Right renal cortex interstitium (tissue), 3 donors: Measurements from ENCODE around the gene GCNT4. TPM values are rescaled to one million over a fixed set of nuclear protein-coding genes. Genes with fewer than 3 reads are reported as not detected.

ENCODE experiments used
- DNase-seq, 3 donors: peaks; one replicate each; pipeline ENCODE4 v3.0.0-alpha.2; 2013; ENCODE audit warnings: low read depth in 3 of 3, low spot score in 2 of 3
- polyA plus RNA-seq, 3 donors: library from polyadenylated mRNA; unstranded; fragments of 120-200 nt; gene quantifications; one replicate each; pipeline ENCODE4 v1.2.1, GENCODE V29; 2013; ENCODE audit not compliant: insufficient read length in 3 of 3

GCNT4 gene
- polyA plus RNA-seq, 3 donors = 13.3 to 17.6 (median 16.6) TPM

- no peak for DNase-seq
These were observed 33.4 kb downstream of the GCNT4 start for GRCh38 chr5:75018805-75019587.

- no peak for DNase-seq
These were observed 34.4 kb downstream of the GCNT4 start for GRCh38 chr5:75017971-75018370.

GRCh38 chr5:75016896-75017295, 35.5 kb downstream of the GCNT4 start:
- DNase-seq = no peak

DNA sequence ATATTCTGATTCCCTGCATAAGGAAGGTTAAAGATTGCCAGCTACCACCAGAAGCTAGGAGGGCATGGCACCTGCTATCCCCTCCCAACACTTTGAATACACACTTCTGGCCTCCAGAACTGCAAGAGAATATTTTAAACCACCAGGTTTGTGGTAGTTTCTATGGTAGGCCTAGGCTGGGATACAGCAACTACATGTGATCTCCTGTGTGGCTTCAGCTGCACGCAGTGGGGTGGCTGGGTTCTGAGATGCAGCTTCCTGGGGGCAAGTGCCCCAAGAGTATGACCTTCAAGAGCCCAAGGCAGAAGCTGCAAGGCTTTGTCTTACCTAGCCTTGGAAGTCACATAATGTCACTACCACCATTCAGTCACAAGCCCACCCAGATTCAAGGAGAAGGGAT, 39.6 kb downstream of the GCNT4 start:
- no peak for DNase-seq

- no peak for DNase-seq
These were observed 41.5 kb downstream of the GCNT4 start for GRCh38 chr5:75010838-75011237.

DNA sequence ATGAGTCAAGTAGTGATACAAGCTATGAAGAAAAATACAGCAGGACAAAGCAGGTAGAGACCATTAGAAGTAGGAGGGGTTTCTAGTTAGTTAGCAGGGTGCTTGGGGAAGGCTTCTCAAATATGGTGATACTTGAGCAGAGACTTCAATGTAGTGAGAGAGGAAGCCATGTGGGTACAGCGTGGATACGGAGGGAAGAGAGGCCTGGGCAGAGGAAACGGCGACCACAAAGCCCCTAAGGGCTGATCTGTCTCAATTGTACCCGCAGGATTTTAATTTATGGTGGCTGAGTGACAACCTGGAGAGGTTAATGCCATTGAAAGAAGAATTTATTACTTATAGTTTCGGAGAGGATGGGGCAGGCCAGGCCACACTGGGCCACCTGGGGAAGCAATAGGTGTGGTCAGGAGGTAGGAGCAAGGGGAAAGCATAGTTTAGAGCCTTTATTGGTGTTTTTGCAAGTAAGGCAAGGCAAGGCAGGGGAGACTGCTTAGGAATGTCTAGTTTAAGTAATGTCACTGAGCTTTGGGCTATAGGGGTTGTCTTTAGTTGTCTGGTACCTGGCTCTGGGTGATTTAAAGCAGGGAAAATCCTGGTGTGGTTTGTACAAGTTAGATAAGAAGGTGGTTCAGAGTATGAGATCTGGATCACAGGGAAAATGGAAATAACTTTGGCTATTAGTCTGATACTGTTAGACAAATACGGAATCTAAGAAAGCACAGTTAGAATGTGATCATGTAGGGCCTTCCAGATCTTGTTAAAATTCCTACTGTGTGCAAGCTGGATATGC, 42.6 kb downstream of the GCNT4 start:
- no peak for DNase-seq

DNA sequence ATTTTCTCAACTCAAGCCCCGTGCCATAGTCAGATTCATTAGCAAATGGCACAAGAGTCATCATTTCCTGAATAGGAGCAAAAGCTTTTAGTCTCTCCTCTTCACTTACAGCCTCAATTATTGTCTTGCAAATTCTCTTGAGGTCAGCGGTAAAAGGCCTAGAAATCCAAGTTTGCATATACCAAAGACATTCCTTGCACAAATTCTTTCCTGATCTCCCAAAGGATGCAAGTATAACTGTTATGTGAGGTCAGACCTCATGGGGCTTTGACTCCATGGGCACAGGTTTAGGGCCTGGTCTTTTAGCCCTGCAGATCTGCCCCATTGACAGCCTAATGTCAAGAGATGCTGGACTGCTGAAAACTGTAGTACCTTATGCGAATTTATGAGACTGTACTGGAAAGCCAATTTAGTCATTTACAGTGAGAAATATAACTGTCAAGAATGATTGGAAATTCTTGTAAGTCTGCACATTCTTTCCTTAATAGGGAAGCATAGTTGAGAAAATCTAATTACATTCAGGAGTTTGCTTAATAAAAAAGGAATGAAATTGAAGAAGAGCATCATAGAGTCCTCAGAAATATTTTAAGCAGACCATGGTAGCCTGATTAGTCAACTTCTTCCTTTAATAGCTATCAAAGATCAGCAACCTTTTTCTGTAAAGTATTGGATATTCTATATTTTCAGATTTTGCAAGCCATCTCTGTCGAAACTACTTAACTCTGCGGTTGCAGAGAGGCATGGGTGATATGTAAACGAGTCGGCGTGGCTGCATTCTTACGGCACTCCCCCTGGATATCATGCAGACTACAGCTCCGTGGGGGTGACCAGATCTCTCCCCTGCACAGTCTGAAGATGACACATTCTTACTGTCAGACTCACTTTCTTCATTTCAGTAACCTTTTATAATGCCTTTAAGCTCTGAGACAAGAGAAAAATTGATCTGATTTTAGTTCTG, 45.2 kb downstream of the GCNT4 start:
- no peak for DNase-seq

GRCh38 chr5:75005561-75005960, 46.8 kb downstream of the GCNT4 start:
- DNase-seq = no peak

Other genes starting within 250 kb of the GCNT4 start
- gene FAM169A, start 186.2 kb downstream of the GCNT4 start, polyA plus RNA-seq = 10 to 100 TPM; 16.7 to 22.9 (median 20.3) TPM
- gene ANKRD31, start 184.3 kb upstream of the GCNT4 start, polyA plus RNA-seq = under 1 TPM; 0.40 to 0.68 (median 0.49) TPM